GM12878 (cell line): ENCODE measurements around the gene AMOTL1. TPM values are rescaled to one million over a fixed set of nuclear protein-coding genes. Genes with fewer than 3 reads are reported as not detected.

ENCODE experiments used
- ATAC-seq: fragments of 200-7000 bp; cut with Tn5 transposase; 3 replicates; pipeline ENCODE4 v1.9.1; 2020; ENCODE audit warnings: mild to moderate bottlenecking, moderate library complexity
- BruUV-seq: library from RNA; stranded (reverse); fragments of 400-500 nt; replicated peaks from 2 replicates; lab custom pipeline; 2021; lab: Mats Ljungman, UMichigan
- CTCF ChIA-PET: fragments of 300-600 bp; sonication (Branson Sonifier 250); formaldehyde crosslinking; extraction: SDS; loops from one replicate; lab custom pipeline; 2021; ENCODE audit warnings: inconsistent platforms; lab: Yijun Ruan, JAX
- POLR2A ChIA-PET: fragments of 350-600 bp; formaldehyde crosslinking; extraction: SDS; loops from one replicate; lab custom pipeline; 2021; ENCODE audit warnings: inconsistent platforms; lab: Charles Lee
- RAD21 ChIA-PET: fragments of 300-600 bp; sonication (Branson Sonifier 250); formaldehyde crosslinking; loops from one replicate; lab custom pipeline; 2023; ENCODE audit warnings: antibody characterized with exemption; ENCODE audit not compliant: unreplicated experiment; lab: Charles Lee
- SMC1A ChIA-PET: fragments of 300-600 bp; sonication (Branson Sonifier 250); formaldehyde crosslinking; loops from one replicate; lab custom pipeline; 2023; ENCODE audit not compliant: unreplicated experiment, uncharacterized antibody; lab: Charles Lee
- DNase-seq: peaks from one replicate; pipeline ENCODE4 v3.0.0-alpha.2; 2011; ENCODE audit warnings: low read depth, low spot score
- FAIRE-seq: peaks from 3 replicates; lab custom pipeline; 2011; peaks lifted over from hg19 to GRCh38; lab: Jason Lieb, UNC
- H2AFZ ChIP-seq: 2 replicates; pipeline ENCODE4 v1.6.0; 2011; ENCODE audit warnings: low read depth, low read length, control low read depth; ENCODE audit not compliant: control insufficient read depth
- H3K27ac ChIP-seq: 2 replicates; pipeline ENCODE4 v1.5.1; 2011; ENCODE audit warnings: control low read depth; ENCODE audit not compliant: control insufficient read depth, insufficient read depth
- H3K27me3 ChIP-seq, 2 experiments: replicated peaks in 1 of 2; 2 replicates each; pipeline versions ENCODE4 v1.6.0 to v1.6.1; 2011; ENCODE audit warnings: low read length in 1 of 2; ENCODE audit not compliant: control insufficient read depth in 2 of 2, insufficient read depth in 2 of 2
- H3K36me3 ChIP-seq, 2 experiments: 2 replicates each; pipeline ENCODE4 v1.5.1; 2011; ENCODE audit warnings: low read length in 1 of 2; ENCODE audit not compliant: control insufficient read depth in 2 of 2, insufficient read depth in 2 of 2
- H3K4me1 ChIP-seq: 2 replicates; pipeline ENCODE4 v1.6.1; 2011; ENCODE audit warnings: mild to moderate bottlenecking, low read length, moderate library complexity, mixed read lengths; ENCODE audit not compliant: control insufficient read depth, insufficient read depth
- H3K4me2 ChIP-seq: 2 replicates; pipeline ENCODE4 v1.6.0; 2011; ENCODE audit warnings: control low read depth; ENCODE audit not compliant: control insufficient read depth, insufficient read depth
- H3K4me3 ChIP-seq: fragments of 200-600 bp; sonication (generic); 2 replicates; pipeline ENCODE4 v1.5.1; 2016
- H3K79me2 ChIP-seq: 2 replicates; pipeline ENCODE4 v1.6.0; 2011; ENCODE audit warnings: low read length; ENCODE audit not compliant: control insufficient read depth, insufficient read depth
- H3K9ac ChIP-seq: 2 replicates; pipeline ENCODE4 v1.8.0; 2011; ENCODE audit warnings: low read length, control low read depth, mixed read lengths; ENCODE audit not compliant: control insufficient read depth, insufficient read depth
- H3K9me3 ChIP-seq: replicated peaks from 3 replicates; pipeline ENCODE4 v1.5.1; 2011; ENCODE audit warnings: mild to moderate bottlenecking, low read length; ENCODE audit not compliant: control insufficient read depth, insufficient read depth
- H4K20me1 ChIP-seq: 2 replicates; pipeline ENCODE4 v1.6.0; 2011; ENCODE audit not compliant: control insufficient read depth, insufficient read depth
- ATF7 ChIP-seq: fragments of 450-650 bp; IDR thresholded peaks from 2 replicates; pipeline ENCODE4 v1.6.1; 2016; ENCODE audit warnings: low read depth, mild to moderate bottlenecking
- CBX3 ChIP-seq: fragments of 200-600 bp; sonication (generic); IDR thresholded peaks from 2 replicates; pipeline ENCODE4 v1.6.1; 2016; ENCODE audit warnings: low read depth, borderline replicate concordance
- CEBPB ChIP-seq, 2 experiments: fragments of 150-350 bp in 1 of 2; IDR thresholded peaks; 2 replicates each; pipeline ENCODE4 v1.6.1; 2012 to 2014; ENCODE audit warnings: low read depth in 2 of 2, low read length in 2 of 2, borderline replicate concordance in 1 of 2, inconsistent platforms in 1 of 2
- ETV6 ChIP-seq, 2 experiments: fragments of 450-650 bp in 1 of 2; IDR thresholded peaks in 1 of 2; conservative IDR thresholded peaks in 1 of 2; 2 replicates each; pipeline ENCODE4 v1.6.1; 2014; ENCODE audit warnings: antibody characterized with exemption in 1 of 2, borderline replicate concordance in 1 of 2, low read depth in 1 of 2, mild to moderate bottlenecking in 1 of 2, moderate library complexity in 1 of 2
- POU2F2 ChIP-seq: IDR thresholded peaks from 3 replicates; pipeline ENCODE4 v1.6.1; 2011; ENCODE audit warnings: low read depth, mild to moderate bottlenecking, low read length, borderline replicate concordance
- RB1 ChIP-seq: fragments of 450-650 bp; formaldehyde crosslinking; IDR thresholded peaks from 2 replicates; pipeline ENCODE4 v1.6.1; 2017; ENCODE audit warnings: mild to moderate bottlenecking, borderline replicate concordance
- RUNX3 ChIP-seq: IDR thresholded peaks from 2 replicates; pipeline ENCODE4 v1.6.1; 2012; ENCODE audit warnings: low read length, inconsistent platforms
- SPI1 ChIP-seq: IDR thresholded peaks from 2 replicates; pipeline ENCODE4 v1.6.1; 2011; ENCODE audit warnings: low read depth, mild to moderate bottlenecking, low read length, moderate library complexity, borderline replicate concordance; ENCODE audit not compliant: insufficient read depth
- SUPT20H ChIP-seq: IDR thresholded peaks from 2 replicates; pipeline ENCODE4 v1.6.1; 2011; ENCODE audit warnings: low read depth, mild to moderate bottlenecking, low read length, moderate library complexity, borderline replicate concordance; ENCODE audit not compliant: control insufficient read depth
- TCF7 ChIP-seq: IDR thresholded peaks from 2 replicates; pipeline ENCODE4 v1.6.1; 2014; ENCODE audit warnings: antibody characterized with exemption, borderline replicate concordance
- ZNF24 ChIP-seq: fragments of 450-650 bp; IDR thresholded peaks from 2 replicates; pipeline ENCODE4 v1.6.1; 2017; ENCODE audit warnings: antibody characterized with exemption, mild to moderate bottlenecking
- ZZZ3 ChIP-seq: IDR thresholded peaks from 2 replicates; pipeline ENCODE4 v1.6.1; 2011; ENCODE audit warnings: low read depth; ENCODE audit not compliant: control insufficient read depth, insufficient read length
- WGBS: methylation state at CpG from one replicate; pipeline ENCODE4 v1.1.6; 2016; ENCODE audit warnings: low lambda C conversion rate; ENCODE audit not compliant: insufficient replicate concordance, insufficient coverage; ENCODE audit errors: missing lambda C conversion rate; 5-methylcytosine and 5-hydroxymethylcytosine counted together
- in situ Hi-C: fragments of 300-500 bp; cut with MboI; formaldehyde crosslinking; loops from 9 replicates; pipeline ENCODE4 v1.14.3; 2018; ENCODE audit warnings: mixed read lengths
- intact Hi-C: fragments of 100-400 bp; cut with micrococcal nuclease; formaldehyde crosslinking; loops from one replicate; pipeline ENCODE4 v1.14.2; 2022; ENCODE audit not compliant: unreplicated experiment
- polyA plus RNA-seq, 11 experiments: library from polyadenylated mRNA; depleted of rRNA in 4 of 11; unstranded in 6 of 11; stranded (reverse) in 5 of 11; fragments of >200 nt; fragmentation: Nextera tagmentation in 4 of 11; fragmentation: Illumina TruSeq in 1 of 11; extraction: Ambion mirVana in 4 of 11; extraction: Trizol in 1 of 11; gene quantifications; 1 replicate in 1 of 11; 2 replicates in 10 of 11; pipeline versions ENCODE4 v1.2.1 to v1.2.3, GENCODE V29; 2011 to 2016; ENCODE audit warnings: inconsistent platforms in 2 of 11, missing spikeins in 2 of 11, low read depth in 1 of 11
- total RNA-seq, 4 experiments: library from RNA; depleted of rRNA in 3 of 4; stranded (reverse); fragments of >200 nt in 3 of 4; fragmentation: Illumina TruSeq in 1 of 4; extraction: Trizol in 1 of 4; gene quantifications; 2 replicates each; pipeline versions ENCODE4 v1.2.1 to v1.2.3, GENCODE V29; 2013 to 2021
- TF ChIP-seq, protein P1 (sequence below): fragments of 450-650 bp; conservative IDR thresholded peaks from 2 replicates; pipeline ENCODE4 v1.6.1; 2017; ENCODE audit warnings: mild to moderate bottlenecking, moderate library complexity
- TF ChIP-seq, protein P2 (sequence below): IDR thresholded peaks from 2 replicates; pipeline ENCODE4 v1.6.1; 2012; ENCODE audit warnings: mild to moderate bottlenecking, low read depth, low read length
- TF ChIP-seq, protein P3 (sequence below): IDR thresholded peaks from 2 replicates; pipeline ENCODE4 v1.6.1; 2012; ENCODE audit warnings: low read depth, low read length, improper control_type of control experiment
- TF ChIP-seq, protein P4 (sequence below): fragments of 450-650 bp; IDR thresholded peaks from 2 replicates; pipeline ENCODE4 v1.6.1; 2018; ENCODE audit warnings: mild to moderate bottlenecking, low read depth, moderate library complexity; ENCODE audit not compliant: partially characterized antibody

AMOTL1 gene
- total and polyA plus RNA-seq, 10 of the 15 experiments (the other 5 are each of a cell fraction or from before 2014, with no cell fraction given): under 0.01 to 0.41 (median 0.01) TPM; not detected in 7

DNA sequence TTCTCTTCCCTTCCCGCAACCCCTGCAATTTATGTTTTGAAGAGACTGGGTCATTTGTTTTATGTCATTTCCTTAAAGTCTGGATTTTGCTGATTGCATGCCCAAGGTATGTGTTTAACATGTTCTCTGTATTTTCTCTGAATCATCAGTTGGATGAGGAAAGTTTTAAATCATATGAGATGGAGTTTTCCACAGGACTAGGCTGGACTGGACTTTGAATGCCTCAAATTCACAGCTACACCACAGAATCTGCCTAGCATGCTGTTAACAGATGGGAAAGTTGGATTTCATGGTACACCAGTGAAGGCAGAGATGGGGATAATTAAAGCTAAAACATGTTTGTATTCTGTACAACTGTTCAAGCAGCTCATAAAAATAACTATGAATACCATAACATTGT is 142.6 kb downstream of the AMOTL1 start:
- BruUV-seq: no TSS peak
- Histone ChIP-seq H3K79me2 (no peaks in the 10 kb centered on the region), H3K4me1 (no peaks in the 10 kb centered on the region), H3K4me2 (no peak overlapping the region), H3K4me3 (no peak overlapping the region), H3K27ac (no peak overlapping the region), H2AFZ (no peak overlapping the region), H3K9me3 (no peaks in the 10 kb centered on the region), H3K27me3 (no peaks in the 10 kb centered on the region; a peak in 1 of 4 replicates), H3K9ac (no peak overlapping the region), H3K36me3 (no peaks in the 10 kb centered on the region), H4K20me1 (no peaks in the 10 kb centered on the region)
- no peak for FAIRE-seq
- ChIA-PET POLR2A (no interaction called here), SMC1A (interaction anchor here (1.2 kb wide), 1 partner anchor 16 kb away, joined by 3 read pairs; no protein-coding TSS in a partner anchor), CTCF (no interaction called here), RAD21 (no interaction called here)
- intact Hi-C loops: no loop called here
- WGBS: 5% methylated on average over 1 of the region's 1 CpG
- no peak for ATAC-seq
- no peak for DNase-seq
- in situ Hi-C loops: no loop called here
- TF ChIP-seq, protein P1, sequence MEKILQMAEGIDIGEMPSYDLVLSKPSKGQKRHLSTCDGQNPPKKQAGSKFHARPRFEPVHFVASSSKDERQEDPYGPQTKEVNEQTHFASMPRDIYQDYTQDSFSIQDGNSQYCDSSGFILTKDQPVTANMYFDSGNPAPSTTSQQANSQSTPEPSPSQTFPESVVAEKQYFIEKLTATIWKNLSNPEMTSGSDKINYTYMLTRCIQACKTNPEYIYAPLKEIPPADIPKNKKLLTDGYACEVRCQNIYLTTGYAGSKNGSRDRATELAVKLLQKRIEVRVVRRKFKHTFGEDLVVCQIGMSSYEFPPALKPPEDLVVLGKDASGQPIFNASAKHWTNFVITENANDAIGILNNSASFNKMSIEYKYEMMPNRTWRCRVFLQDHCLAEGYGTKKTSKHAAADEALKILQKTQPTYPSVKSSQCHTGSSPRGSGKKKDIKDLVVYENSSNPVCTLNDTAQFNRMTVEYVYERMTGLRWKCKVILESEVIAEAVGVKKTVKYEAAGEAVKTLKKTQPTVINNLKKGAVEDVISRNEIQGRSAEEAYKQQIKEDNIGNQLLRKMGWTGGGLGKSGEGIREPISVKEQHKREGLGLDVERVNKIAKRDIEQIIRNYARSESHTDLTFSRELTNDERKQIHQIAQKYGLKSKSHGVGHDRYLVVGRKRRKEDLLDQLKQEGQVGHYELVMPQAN: no peak
- TF ChIP-seq CEBPB (IDR thresholded peaks at IDR 0.05; ENCODE audit: borderline replicate concordance in 1 of 2, low read depth in 2 of 2, low read length in 2 of 2) (no peak), TCF7 (no peak), ZNF24 (no peak), CBX3 (no peak), ATF7 (no peak), ZZZ3 (no peak), POU2F2 (no peak), RUNX3 (no peak), SPI1 (no peak), ETV6 (conservative IDR thresholded peaks at IDR 0.05 in 1 of 2, IDR thresholded peaks at IDR 0.05 in 1 of 2; ENCODE audit: borderline replicate concordance in 1 of 2, low read depth in 1 of 2) (no peak), RB1 (no peak), SUPT20H (no peak)
- TF ChIP-seq, protein P2, sequence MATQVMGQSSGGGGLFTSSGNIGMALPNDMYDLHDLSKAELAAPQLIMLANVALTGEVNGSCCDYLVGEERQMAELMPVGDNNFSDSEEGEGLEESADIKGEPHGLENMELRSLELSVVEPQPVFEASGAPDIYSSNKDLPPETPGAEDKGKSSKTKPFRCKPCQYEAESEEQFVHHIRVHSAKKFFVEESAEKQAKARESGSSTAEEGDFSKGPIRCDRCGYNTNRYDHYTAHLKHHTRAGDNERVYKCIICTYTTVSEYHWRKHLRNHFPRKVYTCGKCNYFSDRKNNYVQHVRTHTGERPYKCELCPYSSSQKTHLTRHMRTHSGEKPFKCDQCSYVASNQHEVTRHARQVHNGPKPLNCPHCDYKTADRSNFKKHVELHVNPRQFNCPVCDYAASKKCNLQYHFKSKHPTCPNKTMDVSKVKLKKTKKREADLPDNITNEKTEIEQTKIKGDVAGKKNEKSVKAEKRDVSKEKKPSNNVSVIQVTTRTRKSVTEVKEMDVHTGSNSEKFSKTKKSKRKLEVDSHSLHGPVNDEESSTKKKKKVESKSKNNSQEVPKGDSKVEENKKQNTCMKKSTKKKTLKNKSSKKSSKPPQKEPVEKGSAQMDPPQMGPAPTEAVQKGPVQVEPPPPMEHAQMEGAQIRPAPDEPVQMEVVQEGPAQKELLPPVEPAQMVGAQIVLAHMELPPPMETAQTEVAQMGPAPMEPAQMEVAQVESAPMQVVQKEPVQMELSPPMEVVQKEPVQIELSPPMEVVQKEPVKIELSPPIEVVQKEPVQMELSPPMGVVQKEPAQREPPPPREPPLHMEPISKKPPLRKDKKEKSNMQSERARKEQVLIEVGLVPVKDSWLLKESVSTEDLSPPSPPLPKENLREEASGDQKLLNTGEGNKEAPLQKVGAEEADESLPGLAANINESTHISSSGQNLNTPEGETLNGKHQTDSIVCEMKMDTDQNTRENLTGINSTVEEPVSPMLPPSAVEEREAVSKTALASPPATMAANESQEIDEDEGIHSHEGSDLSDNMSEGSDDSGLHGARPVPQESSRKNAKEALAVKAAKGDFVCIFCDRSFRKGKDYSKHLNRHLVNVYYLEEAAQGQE: no peak
- TF ChIP-seq, protein P3, sequence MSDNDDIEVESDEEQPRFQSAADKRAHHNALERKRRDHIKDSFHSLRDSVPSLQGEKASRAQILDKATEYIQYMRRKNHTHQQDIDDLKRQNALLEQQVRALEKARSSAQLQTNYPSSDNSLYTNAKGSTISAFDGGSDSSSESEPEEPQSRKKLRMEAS: no peak
- TF ChIP-seq, protein P4, sequence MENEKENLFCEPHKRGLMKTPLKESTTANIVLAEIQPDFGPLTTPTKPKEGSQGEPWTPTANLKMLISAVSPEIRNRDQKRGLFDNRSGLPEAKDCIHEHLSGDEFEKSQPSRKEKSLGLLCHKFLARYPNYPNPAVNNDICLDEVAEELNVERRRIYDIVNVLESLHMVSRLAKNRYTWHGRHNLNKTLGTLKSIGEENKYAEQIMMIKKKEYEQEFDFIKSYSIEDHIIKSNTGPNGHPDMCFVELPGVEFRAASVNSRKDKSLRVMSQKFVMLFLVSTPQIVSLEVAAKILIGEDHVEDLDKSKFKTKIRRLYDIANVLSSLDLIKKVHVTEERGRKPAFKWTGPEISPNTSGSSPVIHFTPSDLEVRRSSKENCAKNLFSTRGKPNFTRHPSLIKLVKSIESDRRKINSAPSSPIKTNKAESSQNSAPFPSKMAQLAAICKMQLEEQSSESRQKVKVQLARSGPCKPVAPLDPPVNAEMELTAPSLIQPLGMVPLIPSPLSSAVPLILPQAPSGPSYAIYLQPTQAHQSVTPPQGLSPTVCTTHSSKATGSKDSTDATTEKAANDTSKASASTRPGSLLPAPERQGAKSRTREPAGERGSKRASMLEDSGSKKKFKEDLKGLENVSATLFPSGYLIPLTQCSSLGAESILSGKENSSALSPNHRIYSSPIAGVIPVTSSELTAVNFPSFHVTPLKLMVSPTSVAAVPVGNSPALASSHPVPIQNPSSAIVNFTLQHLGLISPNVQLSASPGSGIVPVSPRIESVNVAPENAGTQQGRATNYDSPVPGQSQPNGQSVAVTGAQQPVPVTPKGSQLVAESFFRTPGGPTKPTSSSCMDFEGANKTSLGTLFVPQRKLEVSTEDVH: no peak
